A549 treated with AZD9567 at 1 μM for 4 hours (cell line): ENCODE measurements around the gene MAGEB10. TPM values are rescaled to one million over a fixed set of nuclear protein-coding genes. Genes with fewer than 3 reads are reported as not detected.

ENCODE experiments used
- total RNA-seq: library from RNA; stranded (reverse); fragments of 200-300 nt; extraction: Qiagen RNA extraction; gene quantifications from 5 replicates; pipeline ENCODE4 v1.2.3, GENCODE V29; 2022; ENCODE audit not compliant: insufficient read depth

Gene MAGEB10, protein sequence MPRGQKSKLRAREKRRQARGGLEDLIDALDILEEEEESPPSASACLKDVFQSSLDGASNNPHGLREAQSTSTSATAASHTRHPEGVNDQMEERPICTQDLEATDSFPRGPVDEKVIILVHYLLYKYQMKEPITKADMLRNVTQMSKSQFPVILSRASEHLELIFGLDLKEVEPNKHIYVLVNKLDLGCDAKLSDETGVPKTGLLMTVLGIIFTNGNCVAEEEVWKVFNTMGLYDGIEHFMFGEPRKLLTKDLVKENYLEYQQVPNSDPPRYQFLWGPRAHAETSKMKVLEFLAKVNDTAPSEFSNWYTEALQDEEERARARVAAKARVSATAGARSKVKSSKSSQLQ
- total RNA-seq, result not detected in 5 replicates

GRCh38 chrX:27807690-27808089 is at the start of gene MAGEB10:
TSS of gene MAGEB10 (plus strand) at chrX:27807990. CDS start at chrX:27821307, 13,317 bp downstream.

Other genes starting within 250 kb of the MAGEB10 start
- gene DCAF8L2, start 217.6 kb upstream of the MAGEB10 start, total RNA-seq, result not detected in 5 replicates
- gene DCAF8L1, start 173.5 kb downstream of the MAGEB10 start, total RNA-seq, result not detected in 5 replicates